Stimulated activated CD8-positive, alpha-beta memory T cell treated with anti-CD3 and anti-CD28 coated beads, Interleukin-4, amount 100 ng/mL, for 1 hour (primary cell): ENCODE data around the gene AVPI1.
"Not testable (repeated sequence)": the region's sequence is repeated elsewhere in the genome, so short reads cannot be mapped to it uniquely, and the experiment has no call there.

Experiments used
- DNase-seq, 2 donors: peaks; one replicate each; pipeline ENCODE4 v3.0.0-alpha.2; 2020; ENCODE audit warnings: low read depth in 2 of 2, low spot score in 1 of 2

Gene AVPI1

DNA sequence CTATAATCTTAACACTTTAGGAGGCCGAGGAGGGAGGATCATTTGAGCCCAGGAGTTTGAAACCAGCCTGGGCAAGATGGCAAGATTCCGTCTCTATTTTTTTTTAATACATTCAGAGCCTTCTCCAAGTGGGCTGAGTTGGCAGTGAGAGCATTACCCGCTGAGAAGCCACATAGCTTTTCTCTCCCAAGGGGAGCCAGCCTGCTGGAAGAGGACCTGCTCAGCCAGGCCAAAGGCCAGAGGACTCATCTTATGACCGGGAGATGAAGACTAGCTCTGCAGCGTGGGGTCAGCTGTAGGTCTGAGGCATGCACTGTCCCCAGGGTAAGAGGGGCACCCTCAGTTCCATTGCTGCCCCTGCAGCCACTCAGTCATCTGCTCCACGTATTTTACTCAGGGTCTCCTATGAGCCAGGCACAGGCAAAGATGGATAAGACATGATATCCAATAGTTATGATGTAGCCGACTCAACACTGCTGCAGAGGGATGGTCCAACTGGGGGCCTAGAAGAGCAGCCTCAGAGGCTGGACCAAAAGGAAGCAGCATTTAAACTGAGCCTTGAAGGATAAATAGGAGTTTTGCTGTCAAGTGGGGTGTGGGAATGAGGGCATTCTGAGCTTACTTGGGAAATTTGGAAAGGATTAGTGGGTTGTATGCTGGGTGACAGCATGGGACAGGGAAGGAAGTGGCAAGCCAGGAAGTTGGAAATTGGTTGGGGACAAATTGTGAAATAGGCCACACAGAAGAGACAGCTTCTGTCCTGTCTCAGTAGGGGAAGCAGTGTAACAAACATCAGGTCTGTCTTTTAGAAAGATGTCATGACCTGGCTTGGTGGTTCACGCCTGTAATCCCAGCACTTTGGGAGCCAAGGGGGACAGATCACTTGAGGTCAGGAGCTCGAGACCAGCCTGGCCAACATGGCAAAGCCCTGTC is 24.9 kb upstream of the AVPI1 start:
- no peak for DNase-seq

DNA sequence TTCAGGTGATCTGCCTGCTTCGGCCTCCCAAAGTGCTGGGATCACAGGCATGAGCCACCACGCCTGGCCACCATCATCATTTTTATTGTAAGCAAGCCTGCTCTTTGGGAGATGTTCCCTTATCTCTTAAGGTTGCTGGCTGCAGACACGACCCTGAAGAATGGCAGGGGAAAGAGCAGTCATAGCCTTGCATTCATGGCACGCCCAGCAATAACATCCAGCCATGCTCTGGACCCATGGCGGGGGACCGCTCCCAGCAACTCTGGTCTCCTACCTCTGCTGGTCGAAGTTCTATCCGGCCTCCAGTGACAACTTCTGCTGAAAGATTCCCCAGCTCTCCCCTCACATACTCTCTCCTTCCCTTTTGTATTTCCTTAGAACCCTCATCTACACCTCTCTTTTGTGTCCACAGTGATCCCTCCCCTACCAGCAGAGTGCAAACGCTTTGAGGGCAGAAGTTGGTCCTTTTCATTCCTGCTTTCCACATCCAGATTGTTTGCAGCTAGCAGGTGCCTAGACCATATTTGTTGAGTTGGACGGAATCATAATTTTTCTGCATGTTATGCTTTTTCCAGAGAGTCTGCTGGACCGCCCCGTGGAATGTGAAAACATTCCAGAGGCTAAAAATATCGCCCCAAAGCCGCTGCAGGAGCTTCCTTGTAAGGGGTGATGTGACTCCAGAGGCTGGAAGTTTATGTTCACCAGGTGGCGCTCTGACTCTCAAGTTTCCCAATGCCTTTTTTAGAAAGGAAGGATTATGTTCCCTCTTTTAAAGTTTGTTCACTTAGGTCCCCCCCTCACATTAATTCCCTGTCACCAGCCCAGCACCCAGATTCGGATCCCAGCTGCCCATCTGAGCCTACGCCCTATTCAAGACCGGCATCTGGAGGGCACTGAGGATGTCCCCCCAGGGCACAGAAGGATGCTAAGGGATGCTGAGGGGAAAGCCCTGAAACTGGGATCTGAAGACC is 22.2 kb upstream of the AVPI1 start:
- DNase-seq, result no peak

DNA sequence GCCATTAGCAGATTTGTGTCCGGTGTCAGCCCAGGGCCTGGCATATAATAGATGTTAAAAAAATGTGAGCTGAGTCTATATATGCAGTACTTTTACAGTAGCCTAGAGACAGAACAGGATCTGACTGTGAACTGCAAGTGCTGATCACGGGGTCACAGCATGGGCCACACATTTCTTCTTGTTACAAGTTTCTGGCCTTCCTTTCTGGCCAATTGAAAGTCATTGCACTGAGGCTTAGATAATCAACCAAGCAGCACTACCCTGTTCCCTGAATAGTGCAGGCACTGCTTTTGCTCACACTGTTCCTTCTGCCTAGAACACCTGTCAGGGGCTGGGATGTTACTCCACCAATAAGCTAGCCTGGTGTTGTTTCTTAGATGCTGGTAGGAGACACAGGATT is 21.1 kb upstream of the AVPI1 start:
- no peak for DNase-seq

DNA sequence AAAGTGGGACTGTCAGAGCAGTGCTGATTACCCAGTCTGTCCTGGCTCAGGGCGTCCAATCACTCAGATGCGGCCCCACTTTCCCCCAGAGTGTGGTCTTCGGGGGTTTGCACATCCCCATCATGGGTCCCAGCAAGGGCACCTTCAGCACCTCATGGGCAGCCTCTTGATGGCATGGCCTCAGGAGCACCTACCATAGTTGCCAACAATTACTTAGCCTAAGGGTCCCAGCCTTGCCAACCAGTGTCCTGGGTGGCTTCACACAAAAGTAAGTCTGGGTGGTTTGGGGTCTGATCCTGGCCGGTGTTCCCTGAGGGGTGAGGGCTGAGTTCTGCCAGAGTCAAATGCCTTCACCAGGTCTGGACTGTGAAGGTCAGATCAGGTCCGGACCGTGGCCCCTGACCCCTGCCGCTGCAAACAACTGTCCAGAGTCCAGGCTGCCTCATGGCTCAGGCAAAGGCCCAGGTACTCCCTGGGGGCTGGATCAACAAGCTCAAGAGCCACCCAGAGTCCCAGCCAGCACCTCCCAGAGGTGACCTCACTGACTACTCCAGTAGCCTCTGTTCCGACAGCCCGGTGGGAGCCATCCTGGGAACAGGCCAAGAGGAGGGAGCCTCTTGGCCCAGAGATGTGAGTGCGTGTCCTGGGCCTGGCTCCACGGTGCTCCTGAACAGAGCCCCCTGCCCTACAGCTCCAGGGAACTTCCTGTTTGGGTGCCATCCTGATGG is 20.3 kb upstream of the AVPI1 start:
- no peak for DNase-seq

DNA sequence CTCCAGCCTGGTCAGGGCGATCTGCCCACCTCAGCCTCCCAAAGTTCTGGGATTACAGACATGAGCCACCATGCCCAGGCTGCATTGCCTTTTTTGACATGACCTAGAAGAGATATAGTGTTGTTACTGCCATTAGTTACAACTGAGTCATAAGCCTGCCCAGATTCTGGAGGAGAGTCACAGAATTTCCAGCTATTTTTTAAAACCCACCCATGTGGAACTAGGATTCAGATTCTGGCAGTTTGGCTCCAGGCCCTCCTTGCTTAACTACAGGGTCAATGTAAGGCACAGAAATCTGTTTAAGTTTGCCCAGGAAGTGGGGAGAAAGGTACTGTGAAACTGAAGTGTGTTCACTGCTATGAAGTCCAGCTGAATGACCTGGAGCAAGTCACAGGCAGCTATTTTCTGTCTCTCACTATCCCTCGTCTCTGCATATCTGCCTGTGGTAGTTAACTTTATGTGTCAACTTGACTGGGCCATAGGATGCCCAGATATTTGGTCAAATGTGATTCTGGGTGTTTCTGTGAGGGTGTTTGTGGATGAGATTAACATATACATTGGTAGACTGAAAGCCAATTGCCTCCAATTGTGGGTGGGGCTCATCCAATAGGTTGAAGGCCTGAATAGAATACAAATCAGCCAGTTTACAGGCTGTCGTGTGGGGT is 18.1 kb upstream of the AVPI1 start:
- DNase-seq, result no peak

DNA sequence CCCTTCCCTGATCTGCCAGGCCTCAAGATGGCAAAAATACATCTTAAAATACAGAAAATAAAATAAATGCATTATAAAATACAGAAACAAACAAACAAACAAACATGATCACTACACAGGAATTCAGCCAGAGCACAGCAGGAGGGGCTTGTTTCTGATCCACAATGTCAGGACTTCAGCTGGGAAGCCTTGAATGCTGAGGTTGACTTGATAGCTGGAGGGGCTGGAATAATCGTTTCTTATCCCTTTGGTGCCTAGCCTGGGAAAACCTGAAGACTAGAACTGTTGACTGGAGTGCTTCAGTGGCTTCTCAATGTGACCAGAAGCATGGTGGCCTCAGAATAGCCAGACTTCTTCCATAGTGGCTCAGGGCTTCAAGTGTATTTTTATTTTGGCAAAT is 17.3 kb upstream of the AVPI1 start:
- no peak for DNase-seq

DNA sequence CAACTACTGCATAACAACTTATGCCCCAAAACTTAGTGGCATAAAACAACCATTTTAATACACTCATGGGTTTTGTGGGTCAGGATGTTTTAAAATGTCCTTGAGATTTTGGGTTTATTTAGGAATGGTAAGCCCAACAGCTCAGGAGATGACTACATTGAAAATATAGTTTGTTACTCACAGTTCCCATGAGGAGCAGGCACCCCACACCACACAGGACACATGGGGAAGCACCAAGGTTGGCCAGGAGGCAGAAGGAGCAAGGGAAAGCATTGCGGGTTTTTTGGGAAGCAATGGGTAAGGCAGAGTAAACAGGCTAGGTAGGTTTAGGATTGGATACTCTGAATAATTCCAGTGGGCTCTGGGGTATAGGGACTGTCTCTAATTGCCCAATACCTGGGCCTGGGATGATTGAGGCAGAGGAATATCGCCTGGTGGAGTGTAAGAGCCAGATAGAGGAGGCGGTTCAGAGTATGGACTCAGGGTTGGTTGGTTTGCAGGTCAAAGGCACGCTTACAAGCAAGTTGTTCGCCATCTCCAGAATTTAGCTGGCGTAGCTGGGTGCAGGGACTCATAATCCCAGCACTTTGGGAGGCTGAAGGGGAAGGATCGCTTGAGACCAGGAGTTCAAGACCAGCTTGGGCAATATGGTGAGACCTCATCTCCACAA is 16.5 kb upstream of the AVPI1 start:
- DNase-seq, result no peak

DNA sequence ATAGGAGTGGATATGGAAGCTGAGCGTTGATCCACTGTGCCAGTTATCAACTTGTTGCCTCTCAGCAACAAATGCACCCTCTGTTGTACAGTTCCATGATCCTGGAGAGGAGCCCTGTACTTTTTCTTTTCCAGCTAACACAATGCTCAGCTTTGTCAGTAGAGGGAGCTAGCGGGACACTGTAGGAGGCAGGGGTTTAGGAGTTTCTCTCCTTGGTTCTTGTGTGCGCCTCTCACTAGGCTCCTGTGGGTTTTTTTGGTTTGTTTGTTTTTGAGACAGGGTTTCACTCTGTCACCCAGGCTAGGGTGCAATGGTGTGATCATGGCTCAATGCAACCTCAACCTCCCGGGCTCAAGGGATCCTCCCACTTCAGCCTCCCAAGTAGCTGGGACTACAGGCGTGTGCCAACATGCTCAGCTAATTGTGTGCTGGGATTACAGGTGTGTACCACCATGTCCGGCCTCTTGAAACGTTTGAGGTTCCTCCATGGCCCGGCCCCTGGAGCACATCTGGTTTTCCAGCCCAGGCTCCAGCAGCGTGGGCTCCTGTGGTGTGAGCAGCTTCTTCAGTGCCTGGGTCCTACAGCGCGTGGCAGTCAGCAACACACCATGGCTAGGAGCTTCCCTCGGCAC is 14.5 kb upstream of the AVPI1 start:
- no peak for DNase-seq

DNA sequence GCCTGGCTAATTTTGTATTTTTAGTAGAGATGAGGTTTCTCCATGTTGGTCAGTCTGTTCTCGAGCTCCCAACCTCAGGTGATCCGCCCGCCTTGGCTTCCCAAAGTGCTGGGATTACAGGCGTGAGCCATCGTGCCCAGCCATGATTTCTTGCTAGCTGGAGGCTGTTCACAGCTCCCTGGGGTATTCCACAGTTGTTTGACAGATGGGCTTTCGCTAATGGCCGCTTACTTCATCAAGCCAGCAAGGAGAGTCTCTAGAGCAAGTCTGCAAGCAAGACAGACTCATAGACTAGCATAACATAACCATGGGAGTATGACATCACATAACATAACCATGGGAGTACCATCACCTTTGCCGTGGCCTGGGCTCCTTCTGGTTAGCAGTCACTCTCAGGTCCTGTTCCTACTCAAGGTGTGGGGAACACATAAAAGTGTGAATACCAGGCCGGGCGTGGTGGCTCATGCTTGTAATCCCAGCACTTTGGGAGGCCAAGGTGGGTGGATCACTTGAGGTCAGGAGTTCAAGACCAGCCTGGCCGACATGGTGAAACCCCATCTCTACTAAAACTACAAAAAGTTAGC is 11.1 kb upstream of the AVPI1 start:
- DNase-seq, result not testable (repeated sequence)

DNA sequence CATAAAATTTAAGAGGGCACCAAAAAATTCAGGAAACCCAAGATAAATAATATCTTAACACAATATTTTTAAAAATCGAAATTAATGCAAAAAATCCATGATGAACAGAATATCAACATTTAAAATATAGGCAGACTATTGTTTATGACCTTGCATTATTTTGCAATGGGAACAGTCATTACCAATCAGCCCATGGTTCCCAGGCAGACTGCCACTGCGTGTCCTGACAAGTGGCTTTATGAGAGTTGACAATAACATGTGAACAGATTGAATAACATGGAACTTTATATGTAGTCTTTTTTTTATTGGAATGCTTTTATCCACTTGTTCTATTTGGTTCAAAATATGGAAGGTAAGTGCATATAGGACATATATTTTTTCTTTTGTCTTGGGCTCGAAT is 3.1 kb upstream of the AVPI1 start:
- DNase-seq, result no peak

DNA sequence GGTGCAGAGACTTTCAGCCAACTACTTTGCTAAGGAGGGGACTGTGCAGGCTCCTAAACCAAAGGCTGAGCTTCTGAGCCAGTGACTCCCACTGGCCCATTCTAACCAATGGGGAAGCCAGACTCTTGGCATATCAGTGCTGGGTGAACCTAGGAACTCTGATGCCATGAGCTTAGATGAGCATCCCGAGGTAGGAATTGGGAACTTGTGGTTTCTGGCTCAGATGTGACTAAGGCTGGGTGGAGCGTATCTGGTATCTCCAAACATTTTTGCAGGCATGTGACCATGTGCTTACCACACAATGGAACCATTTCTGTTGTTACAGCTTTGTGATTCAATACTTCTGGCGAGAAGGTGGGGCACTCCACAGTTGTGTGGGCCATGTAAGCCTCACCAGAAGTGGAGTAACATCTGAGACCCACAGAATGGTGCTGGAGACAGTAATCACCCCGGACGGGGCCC is 2.5 kb upstream of the AVPI1 start:
- DNase-seq, result no peak

DNA sequence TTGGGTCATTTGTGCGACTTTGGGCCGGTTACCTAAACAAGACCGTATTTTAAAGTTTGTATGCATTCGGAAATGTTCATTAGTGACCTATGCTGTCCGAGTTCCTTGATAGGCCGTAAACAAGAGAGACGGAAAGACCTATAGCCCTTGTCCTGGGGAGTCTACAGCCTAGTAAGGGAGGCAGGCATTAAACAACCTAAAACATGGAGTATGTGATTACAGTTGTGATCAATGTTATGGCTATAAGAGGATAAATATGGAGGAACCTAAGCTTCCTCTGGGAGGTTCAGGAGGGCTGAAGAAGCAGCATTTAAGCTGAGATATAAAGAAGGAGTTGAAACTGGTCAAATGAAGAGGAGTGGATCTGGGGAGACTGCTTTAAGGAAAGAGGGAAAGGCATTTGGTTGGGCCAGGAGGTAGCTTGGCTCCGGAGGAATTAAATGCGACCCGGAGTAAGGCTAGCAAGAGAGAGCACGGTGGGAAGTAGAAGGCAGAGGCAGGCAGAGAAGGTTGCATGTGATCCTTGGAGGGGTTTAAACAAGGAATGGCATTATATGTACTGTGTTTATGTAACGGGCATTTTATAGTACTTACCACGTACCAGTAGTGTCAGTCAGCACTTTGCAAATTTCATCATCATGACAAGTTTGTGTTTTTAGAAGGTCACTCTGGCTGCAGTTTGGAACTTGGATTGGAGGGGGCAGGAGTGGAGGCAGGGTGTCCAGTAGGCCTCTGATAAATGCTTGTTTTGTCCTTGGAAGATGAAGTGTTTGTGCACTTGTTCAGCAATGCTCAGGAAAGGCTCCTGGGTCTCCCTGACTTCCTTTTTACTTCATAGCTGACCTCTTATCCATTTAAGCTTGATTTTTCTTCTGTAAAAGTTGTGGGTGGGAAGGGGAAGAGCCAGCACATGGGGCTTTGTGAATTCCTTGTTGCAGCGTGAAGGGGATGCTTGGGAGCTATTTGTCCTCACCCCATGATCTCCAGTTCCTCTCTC is 1.0 kb upstream of the AVPI1 start:
- DNase-seq, result no peak

DNA sequence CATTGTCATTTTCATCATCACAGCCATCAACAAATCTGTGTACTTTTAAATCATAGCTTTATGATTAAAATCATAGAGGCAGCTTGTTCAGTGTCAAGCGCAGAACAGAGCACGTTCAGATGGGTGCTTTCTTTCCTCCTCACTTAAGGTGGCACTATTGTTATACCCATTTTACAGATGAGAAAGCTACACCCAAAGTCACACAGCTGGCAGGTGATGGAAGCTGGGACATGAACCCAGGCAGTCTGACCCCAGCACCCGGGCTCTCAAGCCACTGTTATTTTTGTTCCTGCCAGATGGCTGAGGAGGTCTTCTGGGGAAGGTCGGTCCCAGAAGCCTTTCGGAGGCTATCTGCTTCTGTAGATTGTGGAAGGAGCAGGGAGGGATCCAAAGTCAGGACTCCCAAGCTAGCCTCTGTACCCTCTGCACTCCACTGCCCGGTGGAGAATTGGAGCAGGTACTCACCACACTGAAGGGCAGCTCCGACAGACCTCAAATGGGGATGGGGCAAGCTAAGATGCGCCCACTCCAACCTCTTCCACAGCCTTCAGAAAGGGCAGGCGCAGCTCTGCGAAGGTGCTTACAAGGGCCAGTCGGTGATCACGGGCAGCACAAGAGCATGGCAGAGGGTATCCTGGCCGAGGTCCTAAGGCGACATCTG is 610 bp downstream of the AVPI1 start:
- DNase-seq, result no peak

DNA sequence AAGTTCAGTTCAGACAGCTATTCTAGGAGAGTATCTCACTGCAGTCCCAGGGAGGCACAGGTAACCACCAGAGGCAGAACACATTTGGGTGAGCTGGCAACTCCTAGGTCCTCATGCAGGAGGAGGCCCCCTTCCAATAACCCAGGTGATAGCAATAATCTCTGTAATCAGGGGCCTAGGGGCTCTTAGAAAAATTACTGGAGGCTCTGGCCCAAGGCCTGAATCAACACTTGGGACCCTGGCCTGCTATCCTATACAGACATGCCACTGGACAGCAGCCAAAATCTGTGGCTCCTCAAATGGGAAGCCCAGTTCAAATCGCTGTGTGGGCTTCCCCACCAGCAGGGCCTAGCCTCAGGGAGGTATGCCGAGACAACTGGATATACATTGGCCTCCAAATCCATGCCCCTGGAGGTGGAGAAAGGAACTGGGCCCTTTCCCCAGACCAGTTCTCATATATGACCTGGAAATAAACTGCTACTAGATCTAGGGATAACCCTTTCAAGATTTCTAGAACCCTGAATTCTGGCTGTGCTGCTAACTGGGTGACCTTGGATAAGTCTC is 1.6 kb downstream of the AVPI1 start:
- DNase-seq, result no peak

DNA sequence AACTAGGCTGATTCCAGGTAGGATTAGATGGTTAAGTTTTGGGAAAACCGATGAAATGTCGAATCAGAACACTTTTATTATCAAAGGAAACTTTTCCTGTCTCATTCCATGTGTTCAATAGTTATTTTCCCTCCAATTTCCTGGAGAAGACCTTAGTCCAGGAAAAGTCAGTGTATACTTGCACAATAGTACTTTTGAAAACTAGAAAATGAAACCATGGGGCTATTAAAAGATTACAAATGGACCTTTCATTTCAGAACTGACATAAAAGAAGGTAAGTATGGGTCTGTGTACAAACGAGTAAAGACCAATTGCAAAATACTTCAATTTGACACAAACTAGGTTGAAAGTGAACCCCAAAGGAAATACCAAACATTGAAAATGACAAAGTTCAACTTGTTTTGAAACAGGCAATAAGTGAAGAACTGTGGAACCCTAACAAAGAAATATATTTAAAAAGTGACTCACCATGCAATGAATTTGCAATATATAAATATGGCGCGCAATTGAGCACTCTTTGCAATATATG is 2.1 kb downstream of the AVPI1 start:
- no peak for DNase-seq

DNA sequence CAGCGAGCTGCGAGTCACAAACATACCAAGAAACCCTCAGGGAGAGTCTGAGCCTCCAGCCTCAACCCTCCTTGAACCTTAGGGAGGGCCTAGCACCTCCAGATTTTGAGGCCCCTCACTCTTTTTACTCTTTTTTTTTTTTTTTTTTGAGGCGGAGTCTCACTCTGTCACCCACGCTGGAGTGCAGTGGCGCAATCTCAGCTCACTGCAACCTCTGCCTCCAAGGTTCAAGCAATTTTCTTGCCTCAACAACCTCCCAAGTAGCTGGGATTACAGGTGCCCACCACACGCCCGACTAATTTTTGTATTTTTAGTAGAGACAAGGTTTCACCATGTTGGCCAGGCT is 2.7 kb downstream of the AVPI1 start:
- not testable (repeated sequence) for DNase-seq
